IPS-20b (cell line): ENCODE measurements around the gene MIPOL1.

Experiments
- H3K27ac ChIP-seq: one replicate; pipeline ENCODE4 v1.5.1; 2013; ENCODE audit warnings: low read length
- H3K27me3 ChIP-seq: 2 replicates; pipeline ENCODE4 v1.6.1; 2013; ENCODE audit warnings: mild to moderate bottlenecking, low read length, inconsistent platforms; ENCODE audit not compliant: insufficient read depth
- H3K36me3 ChIP-seq: 2 replicates; pipeline ENCODE4 v1.6.1; 2013; ENCODE audit warnings: low read depth, mild to moderate bottlenecking, inconsistent platforms, low read length, moderate library complexity; ENCODE audit not compliant: insufficient read depth
- H3K4me1 ChIP-seq: 2 replicates; pipeline ENCODE4 v1.6.1; 2013; ENCODE audit warnings: mild to moderate bottlenecking, control low read depth, inconsistent platforms, low read length, moderate library complexity; ENCODE audit not compliant: insufficient read depth
- H3K4me3 ChIP-seq: 2 replicates; pipeline ENCODE4 v1.5.1; 2013; ENCODE audit warnings: mild to moderate bottlenecking, low read length, inconsistent platforms
- H3K9ac ChIP-seq: 2 replicates; pipeline ENCODE4 v1.6.1; 2013; ENCODE audit warnings: low read depth, mild to moderate bottlenecking, inconsistent platforms, low read length, moderate library complexity
- H3K9me3 ChIP-seq: 2 replicates; pipeline ENCODE4 v1.6.1; 2013; ENCODE audit warnings: mild to moderate bottlenecking, low read depth, low read length, inconsistent platforms; ENCODE audit not compliant: insufficient read depth

Gene MIPOL1

GRCh38 chr14:37237735-37238200 is 40.0 kb downstream of the MIPOL1 start:
- H3K4me1 ChIP-seq, result no peaks in the 10 kb centered on the region
- no peaks in the 10 kb centered on the region for H3K27me3 ChIP-seq
- H3K9ac ChIP-seq, result no peak overlapping the region
- H3K4me3 ChIP-seq, result no peak overlapping the region
- H3K36me3 ChIP-seq, result no peaks in the 10 kb centered on the region
- no peak overlapping the region for H3K27ac ChIP-seq
- H3K9me3 ChIP-seq, result no peaks in the 10 kb centered on the region

- Histone ChIP-seq H3K27ac (no peak overlapping the region), H3K9me3 (no peaks in the 10 kb centered on the region), H3K9ac (no peak overlapping the region), H3K36me3 (no peaks in the 10 kb centered on the region), H3K4me1 (no peaks in the 10 kb centered on the region), H3K27me3 (no peaks in the 10 kb centered on the region), H3K4me3 (no peak overlapping the region)
These were observed 43.5 kb downstream of the MIPOL1 start for GRCh38 chr14:37241198-37241597.

GRCh38 chr14:37246427-37246829 is 48.7 kb downstream of the MIPOL1 start:
- Histone ChIP-seq H3K4me1 (no peaks in the 10 kb centered on the region), H3K27ac (no peak overlapping the region), H3K27me3 (no peaks in the 10 kb centered on the region), H3K9me3 (no peaks in the 10 kb centered on the region), H3K36me3 (peaks cover 4% of the 10 kb centered on the region), H3K9ac (no peak overlapping the region), H3K4me3 (no peak overlapping the region)

GRCh38 chr14:37247791-37248461 is 50.2 kb downstream of the MIPOL1 start:
- no peaks in the 10 kb centered on the region for H3K9me3 ChIP-seq
- H3K36me3 ChIP-seq, result peaks cover 4% of the 10 kb centered on the region
- H3K4me3 ChIP-seq, result no peak overlapping the region
- H3K4me1 ChIP-seq, result no peaks in the 10 kb centered on the region
- H3K27ac ChIP-seq, result no peak overlapping the region
- no peak overlapping the region for H3K9ac ChIP-seq
- no peaks in the 10 kb centered on the region for H3K27me3 ChIP-seq

GRCh38 chr14:37251775-37252174 is 54.0 kb downstream of the MIPOL1 start:
- Histone ChIP-seq H3K9me3 (no peaks in the 10 kb centered on the region), H3K27me3 (no peaks in the 10 kb centered on the region), H3K9ac (no peak overlapping the region), H3K36me3 (peaks cover 4% of the 10 kb centered on the region), H3K27ac (no peak overlapping the region), H3K4me1 (peaks cover 5% of the 10 kb centered on the region; the same call in 1 of the 2 replicates), H3K4me3 (no peak overlapping the region)

GRCh38 chr14:37252434-37252833 is 54.7 kb downstream of the MIPOL1 start:
- H3K4me3 ChIP-seq, result no peak overlapping the region
- H3K36me3 ChIP-seq, result peaks cover 4% of the 10 kb centered on the region
- H3K27me3 ChIP-seq, result no peaks in the 10 kb centered on the region
- no peaks in the 10 kb centered on the region for H3K9me3 ChIP-seq
- H3K27ac ChIP-seq, result no peak overlapping the region
- H3K4me1 ChIP-seq, result peaks cover 5% of the 10 kb centered on the region; the same call in 1 of the 2 replicates
- no peak overlapping the region for H3K9ac ChIP-seq

- H3K36me3 ChIP-seq, result no peaks in the 10 kb centered on the region
These were observed 56.2 kb downstream of the MIPOL1 start for GRCh38 chr14:37253905-37254304.

GRCh38 chr14:37254411-37254947 is 56.7 kb downstream of the MIPOL1 start:
- Histone ChIP-seq H3K9me3 (no peaks in the 10 kb centered on the region), H3K4me1 (peaks cover 5% of the 10 kb centered on the region; the same call in 1 of the 2 replicates), H3K36me3 (no peaks in the 10 kb centered on the region), H3K9ac (no peak overlapping the region), H3K27ac (no peak overlapping the region), H3K27me3 (no peaks in the 10 kb centered on the region), H3K4me3 (no peak overlapping the region)

More at GRCh38 chr14:37253905-37254304, 56.2 kb downstream of the MIPOL1 start:
- H3K27ac ChIP-seq, result no peak overlapping the region
- no peak overlapping the region for H3K9ac ChIP-seq
- no peaks in the 10 kb centered on the region for H3K27me3 ChIP-seq
- no peak overlapping the region for H3K4me3 ChIP-seq
- H3K9me3 ChIP-seq, result no peaks in the 10 kb centered on the region
- peaks cover 5% of the 10 kb centered on the region; the same call in 1 of the 2 replicates for H3K4me1 ChIP-seq

- Histone ChIP-seq H3K4me1 (peaks cover 5% of the 10 kb centered on the region; the same call in 1 of the 2 replicates), H3K36me3 (no peaks in the 10 kb centered on the region), H3K9me3 (no peaks in the 10 kb centered on the region), H3K27ac (no peak overlapping the region), H3K9ac (no peak overlapping the region), H3K4me3 (no peak overlapping the region), H3K27me3 (no peaks in the 10 kb centered on the region)
These were observed 59.8 kb downstream of the MIPOL1 start for GRCh38 chr14:37257501-37258070.

GRCh38 chr14:37262649-37263048 is 64.9 kb downstream of the MIPOL1 start:
- Histone ChIP-seq H3K9ac (no peak overlapping the region), H3K36me3 (no peaks in the 10 kb centered on the region), H3K9me3 (no peaks in the 10 kb centered on the region), H3K4me3 (no peak overlapping the region), H3K27ac (no peak overlapping the region), H3K4me1 (no peaks in the 10 kb centered on the region), H3K27me3 (no peaks in the 10 kb centered on the region)

- Histone ChIP-seq H3K9me3 (no peaks in the 10 kb centered on the region), H3K4me1 (no peaks in the 10 kb centered on the region), H3K4me3 (no peak overlapping the region)
These were observed 66.0 kb downstream of the MIPOL1 start for GRCh38 chr14:37263656-37264236.

GRCh38 chr14:37268788-37269187 is 71.1 kb downstream of the MIPOL1 start:
- Histone ChIP-seq H3K4me1 (no peaks in the 10 kb centered on the region), H3K36me3 (no peaks in the 10 kb centered on the region), H3K27ac (no peak overlapping the region), H3K27me3 (no peaks in the 10 kb centered on the region), H3K9ac (no peak overlapping the region), H3K4me3 (no peak overlapping the region), H3K9me3 (no peaks in the 10 kb centered on the region)

More at GRCh38 chr14:37263656-37264236, 66.0 kb downstream of the MIPOL1 start:
- H3K27ac ChIP-seq, result no peak overlapping the region
- no peaks in the 10 kb centered on the region for H3K36me3 ChIP-seq
- no peaks in the 10 kb centered on the region for H3K27me3 ChIP-seq
- H3K9ac ChIP-seq, result no peak overlapping the region
